H9 (cell line): ENCODE results near the gene PLD2. TPM values are rescaled to one million over a fixed set of nuclear protein-coding genes. Genes with fewer than 3 reads are reported as not detected.

Experiments
- DNase-seq: peaks from one replicate; pipeline ENCODE4 v3.0.0-alpha.2; 2017
- H2AFZ ChIP-seq: one replicate; pipeline ENCODE4 v1.6.1; 2013; ENCODE audit warnings: mild to moderate bottlenecking, low read length, control low read depth, moderate library complexity
- H2AK5ac ChIP-seq: 2 replicates; pipeline ENCODE4 v1.6.1; 2013; ENCODE audit warnings: low read length, control low read depth, mixed read lengths; ENCODE audit not compliant: insufficient read length
- H2BK120ac ChIP-seq: one replicate; pipeline ENCODE4 v1.6.1; 2013; ENCODE audit warnings: low read depth, mild to moderate bottlenecking, low read length, control low read depth, inconsistent platforms; ENCODE audit not compliant: poor library complexity, severe bottlenecking
- H2BK12ac ChIP-seq: 2 replicates; pipeline ENCODE4 v1.6.1; 2013; ENCODE audit warnings: low read length, control low read depth, mixed read lengths, low read depth; ENCODE audit not compliant: insufficient read length
- H2BK15ac ChIP-seq: 2 replicates; pipeline ENCODE4 v1.6.1; 2013; ENCODE audit warnings: low read depth, low read length, control low read depth
- H2BK20ac ChIP-seq: one replicate; pipeline ENCODE4 v1.6.1; 2013; ENCODE audit warnings: low read depth, mild to moderate bottlenecking, low read length, control low read depth, inconsistent platforms; ENCODE audit not compliant: poor library complexity, severe bottlenecking
- H2BK5ac ChIP-seq: 2 replicates; pipeline ENCODE4 v1.6.1; 2013; ENCODE audit warnings: low read length, control low read depth, mixed read lengths; ENCODE audit not compliant: insufficient read length
- H3K14ac ChIP-seq: 2 replicates; pipeline ENCODE4 v1.6.1; 2013; ENCODE audit warnings: low read length, control low read depth; ENCODE audit not compliant: insufficient read depth
- H3K18ac ChIP-seq: 2 replicates; pipeline ENCODE4 v1.6.1; 2013; ENCODE audit warnings: low read depth, mild to moderate bottlenecking, mixed read lengths, low read length, control low read depth; ENCODE audit not compliant: insufficient read length
- H3K23ac ChIP-seq: 2 replicates; pipeline ENCODE4 v1.6.1; 2013; ENCODE audit warnings: low read length, control low read depth, mixed read lengths, low read depth; ENCODE audit not compliant: insufficient read length
- H3K23me2 ChIP-seq: 2 replicates; pipeline ENCODE4 v1.6.1; 2013; ENCODE audit warnings: low read depth, mild to moderate bottlenecking, mixed read lengths, low read length, control low read depth; ENCODE audit not compliant: insufficient read length, poor library complexity, severe bottlenecking
- H3K27ac ChIP-seq: 2 replicates; pipeline ENCODE4 v1.5.1; 2013; ENCODE audit warnings: low read length, control low read depth, mixed read lengths, low read depth; ENCODE audit not compliant: insufficient read length
- H3K27me3 ChIP-seq: 2 replicates; pipeline ENCODE4 v1.6.1; 2013; ENCODE audit warnings: low read length, control low read depth, inconsistent platforms; ENCODE audit not compliant: insufficient read depth
- H3K4ac ChIP-seq: 2 replicates; pipeline ENCODE4 v1.6.1; 2013; ENCODE audit warnings: low read depth, mild to moderate bottlenecking, control low read depth, inconsistent platforms, low read length, moderate library complexity
- H3K4me1 ChIP-seq: 2 replicates; pipeline ENCODE4 v1.6.1; 2013; ENCODE audit warnings: low read length, control low read depth, inconsistent platforms; ENCODE audit not compliant: insufficient read depth
- H3K4me2 ChIP-seq: 2 replicates; pipeline ENCODE4 v1.6.1; 2013; ENCODE audit warnings: low read length, control low read depth, mixed read lengths; ENCODE audit not compliant: insufficient read length, insufficient read depth
- H3K56ac ChIP-seq: 2 replicates; pipeline ENCODE4 v1.6.1; 2013; ENCODE audit warnings: low read depth, mild to moderate bottlenecking, mixed read lengths, low read length, control low read depth; ENCODE audit not compliant: insufficient read length
- H3K79me1 ChIP-seq: 2 replicates; pipeline ENCODE4 v1.6.1; 2013; ENCODE audit warnings: low read depth, mild to moderate bottlenecking, moderate library complexity, low read length, control low read depth, inconsistent platforms; ENCODE audit not compliant: insufficient read depth, poor library complexity, severe bottlenecking
- H3K79me2 ChIP-seq: 2 replicates; pipeline ENCODE4 v1.6.1; 2013; ENCODE audit warnings: low read length, control low read depth, inconsistent platforms; ENCODE audit not compliant: insufficient read depth
- H3K9ac ChIP-seq: 2 replicates; pipeline ENCODE4 v1.6.1; 2013; ENCODE audit warnings: low read length, control low read depth, mixed read lengths; ENCODE audit not compliant: insufficient read length; ENCODE audit errors: extremely low read depth
- H3K9me3 ChIP-seq: one replicate; pipeline ENCODE4 v1.6.1; 2013; ENCODE audit warnings: low read depth, low read length, inconsistent platforms; ENCODE audit not compliant: control insufficient read depth
- H3T11ph ChIP-seq: one replicate; pipeline ENCODE4 v1.6.1; 2013; ENCODE audit warnings: mild to moderate bottlenecking, low read length, control low read depth, inconsistent platforms
- H4K20me1 ChIP-seq: one replicate; pipeline ENCODE4 v1.6.1; 2013; ENCODE audit not compliant: control insufficient read depth, insufficient read length, insufficient read depth
- H4K5ac ChIP-seq: 2 replicates; pipeline ENCODE4 v1.6.1; 2013; ENCODE audit warnings: low read depth, mild to moderate bottlenecking, mixed read lengths, low read length, control low read depth; ENCODE audit not compliant: insufficient read length
- H4K8ac ChIP-seq: replicated peaks from 2 replicates; pipeline ENCODE4 v1.6.1; 2013; ENCODE audit warnings: low read length, control low read depth, mixed read lengths, low read depth; ENCODE audit not compliant: insufficient read length
- H4K91ac ChIP-seq: 2 replicates; pipeline ENCODE4 v1.6.1; 2013; ENCODE audit warnings: low read depth, mild to moderate bottlenecking, moderate library complexity, mixed read lengths, low read length, control low read depth; ENCODE audit not compliant: insufficient read length
- H3K27ac Mint-ChIP-seq, 3 experiments: 2 replicates in 2 of 3; 3 replicates in 1 of 3; pipeline ENCODE4 v1.8.0; 2020 to 2021; ENCODE audit warnings: mixed read lengths in 3 of 3, mild to moderate bottlenecking in 1 of 3, moderate library complexity in 1 of 3
- H3K27me3 Mint-ChIP-seq: 2 replicates; pipeline ENCODE4 v1.8.0; 2021; ENCODE audit warnings: low read depth, mild to moderate bottlenecking, moderate library complexity, mixed read lengths
- H3K36me3 Mint-ChIP-seq, 3 experiments: 2 replicates in 2 of 3; 3 replicates in 1 of 3; pipeline ENCODE4 v1.8.0; 2020 to 2021; ENCODE audit warnings: low read depth in 3 of 3, mixed read lengths in 3 of 3; ENCODE audit not compliant: insufficient read depth in 1 of 3
- H3K4me1 Mint-ChIP-seq, 2 experiments: 2 replicates each; pipeline ENCODE4 v1.8.0; 2020; ENCODE audit warnings: mixed read lengths in 2 of 2
- H3K4me3 Mint-ChIP-seq, 2 experiments: 2 replicates in 1 of 2; 3 replicates in 1 of 2; pipeline ENCODE4 v1.8.0; 2020 to 2021; ENCODE audit warnings: mild to moderate bottlenecking in 2 of 2, mixed read lengths in 2 of 2, moderate library complexity in 1 of 2
- H3K9me3 Mint-ChIP-seq, 2 experiments: 2 replicates in 1 of 2; 3 replicates in 1 of 2; pipeline ENCODE4 v1.8.0; 2020; ENCODE audit warnings: mild to moderate bottlenecking in 2 of 2, mixed read lengths in 2 of 2, moderate library complexity in 1 of 2
- CTCF ChIP-seq: fragments of 200-600 bp; sonication (generic); conservative IDR thresholded peaks from 3 replicates; pipeline ENCODE4 v1.8.0; 2021; ENCODE audit warnings: antibody characterized with exemption, mild to moderate bottlenecking
- WGBS: extraction: QIAGEN DNeasy Blood & Tissue Kit; methylation state at CpG from one replicate; pipeline ENCODE4 v1.1.7; 2013; ENCODE audit warnings: missing lambda C conversion rate, low lambda C conversion rate, mixed read lengths; ENCODE audit not compliant: insufficient read length; ENCODE audit errors: extremely low coverage; 5-methylcytosine and 5-hydroxymethylcytosine counted together
- total RNA-seq: library from RNA; stranded (reverse); gene quantifications from 2 replicates; pipeline ENCODE4 v1.2.1, GENCODE V29; 2021

The PLD2 gene
- total RNA-seq, 1 experiment from 2014 or later: 63.3 TPM

- Mint-ChIP-seq H3K27me3 (no peaks in the 10 kb centered on the region), H3K36me3 (peaks cover 0 to 17% (median 5%) of the 10 kb centered on the region in 3 experiments; a peak in 4 of 7 replicates), H3K9me3 (no peaks in the 10 kb centered on the region), H3K27ac (peak overlapping the region in 1 of 3 experiments; percentile 58; a peak in 2 of 7 replicates), H3K4me1 (peaks cover 69 to 75% of the 10 kb centered on the region in 2 experiments), H3K4me3 (no peak overlapping the region)
- H3T11ph ChIP-seq: no peak overlapping the region
- no peak overlapping the region for H2BK120ac ChIP-seq
- no peak for TF ChIP-seq CTCF
- H3K79me2 ChIP-seq: peaks cover 2% of the 10 kb centered on the region; the same call in 1 of the 2 replicates
- DNase-seq: no peak
- H3K4me1 ChIP-seq: peaks cover 10% of the 10 kb centered on the region; the same call in 1 of the 2 replicates
- H2BK20ac ChIP-seq: no peak overlapping the region
- no peak overlapping the region for H2BK12ac ChIP-seq
- WGBS: no CpG with 5 or more reads among the region's 2 CpGs
- H3K9me3 ChIP-seq: no peaks in the 10 kb centered on the region
- no peak overlapping the region for H3K56ac ChIP-seq
- H3K18ac ChIP-seq: no peak overlapping the region
- no peak overlapping the region for H2AK5ac ChIP-seq
- H2AFZ ChIP-seq: no peak overlapping the region
- H3K23ac ChIP-seq: no peak overlapping the region
- no peaks in the 10 kb centered on the region; the same call in 1 of the 2 replicates for H3K27me3 ChIP-seq
- H3K14ac ChIP-seq: no peak overlapping the region
- H3K23me2 ChIP-seq: no peaks in the 10 kb centered on the region
- no peak overlapping the region for H4K91ac ChIP-seq
- no peak overlapping the region for H3K4me2 ChIP-seq
- H2BK5ac ChIP-seq: no peak overlapping the region
- no peak overlapping the region for H3K27ac ChIP-seq
- H4K20me1 ChIP-seq: no peaks in the 10 kb centered on the region
- no peak overlapping the region for H3K4ac ChIP-seq
- H2BK15ac ChIP-seq: no peak overlapping the region
- H3K9ac ChIP-seq: no peak overlapping the region
- no peak overlapping the region for H4K5ac ChIP-seq
- H3K79me1 ChIP-seq: no peaks in the 10 kb centered on the region
- no peak overlapping the region for H4K8ac ChIP-seq
Observed at GRCh38 chr17:4853208-4853671, 46.3 kb downstream of the PLD2 start.
